GM21447 (cell line): ENCODE data around the gene PIP4K2B.
"Not testable (repeated sequence)": the region's sequence is repeated elsewhere in the genome, so short reads cannot be mapped to it uniquely, and the experiment has no call there.

Experiments used
- ATAC-seq: cut with Tn5 transposase; IDR thresholded peaks from one replicate; pipeline ENCODE4 v1.9.1; 2021; ENCODE audit not compliant: unreplicated experiment

The PIP4K2B gene

GRCh38 chr17:38799501-38800236 lies at the start of gene PIP4K2B:
TSS of gene PIP4K2B (minus strand) at chr17:38799556. CDS start at chr17:38799424, 132 bp downstream.
- peak; percentile 78 for ATAC-seq

- no peak for ATAC-seq
Measured at GRCh38 chr17:38848557-38848891, 49.2 kb upstream of the PIP4K2B start.

GRCh38 chr17:38844261-38844757 lies 45.0 kb upstream of the PIP4K2B start:
- no peak for ATAC-seq

GRCh38 chr17:38825762-38826247 lies 26.4 kb upstream of the PIP4K2B start:
- ATAC-seq = no peak

GRCh38 chr17:38824899-38825761 lies 25.8 kb upstream of the PIP4K2B start, which contains the start of gene CWC25:
TSS of gene CWC25 (minus strand) at chr17:38825321. CDS start at chr17:38825183, 138 bp downstream.
- ATAC-seq = peak; percentile 78

GRCh38 chr17:38815576-38816193 lies 16.3 kb upstream of the PIP4K2B start:
- no peak for ATAC-seq

GRCh38 chr17:38809828-38810227 lies 10.5 kb upstream of the PIP4K2B start:
- no peak for ATAC-seq

- no peak for ATAC-seq
Measured at GRCh38 chr17:38800237-38800760, 943 bp upstream of the PIP4K2B start.

GRCh38 chr17:38798614-38799500 lies 499 bp downstream of the PIP4K2B start:
- peak; percentile 30 for ATAC-seq

GRCh38 chr17:38797828-38798227 lies 1.5 kb downstream of the PIP4K2B start:
- no peak for ATAC-seq

- no peak for ATAC-seq
Measured at GRCh38 chr17:38797158-38797490, 2.2 kb downstream of the PIP4K2B start.

- ATAC-seq = no peak
Measured at GRCh38 chr17:38796451-38797157, 2.8 kb downstream of the PIP4K2B start.

GRCh38 chr17:38794221-38794620 lies 5.1 kb downstream of the PIP4K2B start:
- ATAC-seq = no peak

GRCh38 chr17:38791162-38791561 lies 8.2 kb downstream of the PIP4K2B start:
- ATAC-seq = no peak

- not testable (repeated sequence) for ATAC-seq
Measured at GRCh38 chr17:38790148-38790707, 9.1 kb downstream of the PIP4K2B start.

GRCh38 chr17:38789185-38789584 lies 10.2 kb downstream of the PIP4K2B start:
- ATAC-seq = no peak

GRCh38 chr17:38787999-38788398 lies 11.4 kb downstream of the PIP4K2B start:
- not testable (repeated sequence) for ATAC-seq

GRCh38 chr17:38786372-38786771 lies 13.0 kb downstream of the PIP4K2B start:
- no peak for ATAC-seq

GRCh38 chr17:38783227-38783626 lies 16.1 kb downstream of the PIP4K2B start:
- no peak for ATAC-seq
